Stomach (tissue), 4 donors: Measurements from ENCODE around the gene ADGRD1.

Experiments
- EP300 ChIP-seq: sonication (generic); formaldehyde crosslinking; IDR thresholded peaks from one replicate; pipeline ENCODE4 v1.6.1; 2017; ENCODE audit warnings: antibody characterized with exemption
- POLR2A ChIP-seq, 4 donors: fragments of 450-650 bp; IDR thresholded peaks; one replicate each; pipeline ENCODE4 v1.6.1; 2016; ENCODE audit warnings: antibody characterized with exemption in 4 of 4, control low read depth in 2 of 4, mild to moderate bottlenecking in 1 of 4, moderate library complexity in 1 of 4
- POLR2AphosphoS5 ChIP-seq, 3 donors: sonication (generic); formaldehyde crosslinking; IDR thresholded peaks; one replicate each; pipeline ENCODE4 v1.6.1; 2016; ENCODE audit warnings: antibody characterized with exemption in 3 of 3
- TF ChIP-seq, protein P1 (sequence below), 7 experiments: fragments of 450-650 bp in 4 of 7; fragments of 200-600 bp in 3 of 7; sonication (generic) in 3 of 7; IDR thresholded peaks; one replicate each; pipeline ENCODE4 v1.5.1; 2016 to 2019; ENCODE audit warnings: antibody characterized with exemption in 7 of 7, control low read depth in 2 of 7, mild to moderate bottlenecking in 1 of 7

DNA sequence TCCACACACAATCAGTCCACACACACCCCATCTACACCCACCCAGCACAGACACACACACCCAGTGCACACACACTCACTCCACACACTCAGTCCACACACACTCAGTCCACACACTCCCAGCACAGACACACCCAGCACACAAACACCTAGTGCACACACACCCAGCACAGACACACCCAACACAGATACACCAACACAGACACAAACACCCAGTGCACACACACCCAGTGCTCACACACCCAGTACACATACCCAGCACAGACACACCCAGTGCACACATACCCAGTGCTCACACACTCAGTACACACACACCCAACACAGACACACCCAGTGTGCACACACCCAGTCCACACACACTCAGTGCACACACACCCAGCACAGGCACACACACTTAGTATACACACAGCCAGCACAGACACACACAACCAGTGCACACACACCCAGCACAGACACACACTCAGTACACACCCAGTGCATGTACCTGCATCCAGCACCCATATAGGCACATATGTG is 63.8 kb downstream of the ADGRD1 start:
- TF ChIP-seq, protein P1, sequence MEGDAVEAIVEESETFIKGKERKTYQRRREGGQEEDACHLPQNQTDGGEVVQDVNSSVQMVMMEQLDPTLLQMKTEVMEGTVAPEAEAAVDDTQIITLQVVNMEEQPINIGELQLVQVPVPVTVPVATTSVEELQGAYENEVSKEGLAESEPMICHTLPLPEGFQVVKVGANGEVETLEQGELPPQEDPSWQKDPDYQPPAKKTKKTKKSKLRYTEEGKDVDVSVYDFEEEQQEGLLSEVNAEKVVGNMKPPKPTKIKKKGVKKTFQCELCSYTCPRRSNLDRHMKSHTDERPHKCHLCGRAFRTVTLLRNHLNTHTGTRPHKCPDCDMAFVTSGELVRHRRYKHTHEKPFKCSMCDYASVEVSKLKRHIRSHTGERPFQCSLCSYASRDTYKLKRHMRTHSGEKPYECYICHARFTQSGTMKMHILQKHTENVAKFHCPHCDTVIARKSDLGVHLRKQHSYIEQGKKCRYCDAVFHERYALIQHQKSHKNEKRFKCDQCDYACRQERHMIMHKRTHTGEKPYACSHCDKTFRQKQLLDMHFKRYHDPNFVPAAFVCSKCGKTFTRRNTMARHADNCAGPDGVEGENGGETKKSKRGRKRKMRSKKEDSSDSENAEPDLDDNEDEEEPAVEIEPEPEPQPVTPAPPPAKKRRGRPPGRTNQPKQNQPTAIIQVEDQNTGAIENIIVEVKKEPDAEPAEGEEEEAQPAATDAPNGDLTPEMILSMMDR (IDR thresholded peaks at IDR 0.05) = no peak
- no peak for TF ChIP-seq POLR2A (IDR thresholded peaks at IDR 0.05)
- no peak for TF ChIP-seq POLR2AphosphoS5 (IDR thresholded peaks at IDR 0.05)
- TF ChIP-seq EP300 = no peak
